Measurements from ENCODE around the gene ZMAT5.

Gene ZMAT5

GRCh38 chr22:29689206-29689879, 77.5 kb downstream of the ZMAT5 start:
- Histone ChIP-seq H3F3A (ENCODE audit: insufficient read depth) (no peaks in the 10 kb centered on the region), H3K36me3 (ENCODE audit: low read length) (no peaks in the 10 kb centered on the region), H3K9me3 (ENCODE audit: insufficient read depth, low read length) (no peaks in the 10 kb centered on the region), H3K79me2 (ENCODE audit: insufficient read depth, low read length) (no peaks in the 10 kb centered on the region), H3K9ac (ENCODE audit: low read length) (no peak overlapping the region), H3K9me2 (replicated peaks; ENCODE audit: insufficient read depth, low read length) (no peaks in the 10 kb centered on the region), H3K4me3 (ENCODE audit: insufficient read depth, low read length, poor library complexity, severe bottlenecking) (no peak overlapping the region), H3K4me2 (ENCODE audit: low read depth, low read length, poor library complexity, severe bottlenecking) (no peak overlapping the region), H2AFZ (ENCODE audit: low read depth, low read length, severe bottlenecking) (no peak overlapping the region), H3K27ac (ENCODE audit: low read depth, low read length) (no peak overlapping the region), H3K27me3 (ENCODE audit: low read length) (no peaks in the 10 kb centered on the region), H4K20me1 (ENCODE audit: low read depth, low read length) (no peaks in the 10 kb centered on the region)
- no peak for TF ChIP-seq CTCF (IDR thresholded peaks at IDR 0.05; ENCODE audit: insufficient read depth, low read length, poor library complexity, severe bottlenecking)
- no peak for TF ChIP-seq EZH2phosphoT487 (conservative IDR thresholded peaks at IDR 0.05; ENCODE audit: low read length)

- Histone ChIP-seq H4K20me1 (ENCODE audit: low read depth, low read length) (no peaks in the 10 kb centered on the region), H3K27me3 (ENCODE audit: low read length) (no peaks in the 10 kb centered on the region), H3K27ac (ENCODE audit: low read depth, low read length) (no peak overlapping the region), H3K36me3 (ENCODE audit: low read length) (0 out of 2 replicates have a peak, but pooled peaks cover 3% of the 10 kb centered on the region), H3K79me2 (ENCODE audit: insufficient read depth, low read length) (no peaks in the 10 kb centered on the region), H3K4me3 (ENCODE audit: insufficient read depth, low read length, poor library complexity, severe bottlenecking) (no peak overlapping the region), H2AFZ (ENCODE audit: low read depth, low read length, severe bottlenecking) (no peak overlapping the region), H3F3A (ENCODE audit: insufficient read depth) (no peaks in the 10 kb centered on the region), H3K9me3 (ENCODE audit: insufficient read depth, low read length) (no peaks in the 10 kb centered on the region), H3K9ac (ENCODE audit: low read length) (no peak overlapping the region), H3K9me2 (replicated peaks; ENCODE audit: insufficient read depth, low read length) (no peaks in the 10 kb centered on the region), H3K4me2 (ENCODE audit: low read depth, low read length, poor library complexity, severe bottlenecking) (no peak overlapping the region)
- TF ChIP-seq EZH2phosphoT487 (conservative IDR thresholded peaks at IDR 0.05; ENCODE audit: low read length) (no peak), CTCF (IDR thresholded peaks at IDR 0.05; ENCODE audit: insufficient read depth, low read length, poor library complexity, severe bottlenecking) (no peak)
These were observed 82.6 kb downstream of the ZMAT5 start for GRCh38 chr22:29684244-29684643.

- Histone ChIP-seq H3K4me3 (ENCODE audit: insufficient read depth, low read length, poor library complexity, severe bottlenecking) (no peak overlapping the region), H4K20me1 (ENCODE audit: low read depth, low read length) (no peaks in the 10 kb centered on the region), H3F3A (ENCODE audit: insufficient read depth) (no peaks in the 10 kb centered on the region), H3K36me3 (ENCODE audit: low read length) (0 out of 2 replicates have a peak, but pooled peaks cover 3% of the 10 kb centered on the region), H3K9ac (ENCODE audit: low read length) (no peak overlapping the region), H3K79me2 (ENCODE audit: insufficient read depth, low read length) (no peaks in the 10 kb centered on the region), H3K9me2 (replicated peaks; ENCODE audit: insufficient read depth, low read length) (no peaks in the 10 kb centered on the region), H3K4me2 (ENCODE audit: low read depth, low read length, poor library complexity, severe bottlenecking) (no peak overlapping the region), H2AFZ (ENCODE audit: low read depth, low read length, severe bottlenecking) (no peak overlapping the region), H3K27me3 (ENCODE audit: low read length) (no peaks in the 10 kb centered on the region), H3K9me3 (ENCODE audit: insufficient read depth, low read length) (no peaks in the 10 kb centered on the region), H3K27ac (ENCODE audit: low read depth, low read length) (no peak overlapping the region)
- no peak for TF ChIP-seq CTCF (IDR thresholded peaks at IDR 0.05; ENCODE audit: insufficient read depth, low read length, poor library complexity, severe bottlenecking)
- no peak for TF ChIP-seq EZH2phosphoT487 (conservative IDR thresholded peaks at IDR 0.05; ENCODE audit: low read length)
These were observed 83.3 kb downstream of the ZMAT5 start for GRCh38 chr22:29683536-29683935.

Data from SU-DHL-6 (cell line).